ENCODE results near the gene NEDD9. TPM values are rescaled to one million over a fixed set of nuclear protein-coding genes. Genes with fewer than 3 reads are reported as not detected.

The NEDD9 gene
- total and polyA plus RNA-seq, 2 of the 13 experiments (the other 11 are each of a cell fraction or from before 2014, with no cell fraction given): 27.1 to 389 TPM

DNA sequence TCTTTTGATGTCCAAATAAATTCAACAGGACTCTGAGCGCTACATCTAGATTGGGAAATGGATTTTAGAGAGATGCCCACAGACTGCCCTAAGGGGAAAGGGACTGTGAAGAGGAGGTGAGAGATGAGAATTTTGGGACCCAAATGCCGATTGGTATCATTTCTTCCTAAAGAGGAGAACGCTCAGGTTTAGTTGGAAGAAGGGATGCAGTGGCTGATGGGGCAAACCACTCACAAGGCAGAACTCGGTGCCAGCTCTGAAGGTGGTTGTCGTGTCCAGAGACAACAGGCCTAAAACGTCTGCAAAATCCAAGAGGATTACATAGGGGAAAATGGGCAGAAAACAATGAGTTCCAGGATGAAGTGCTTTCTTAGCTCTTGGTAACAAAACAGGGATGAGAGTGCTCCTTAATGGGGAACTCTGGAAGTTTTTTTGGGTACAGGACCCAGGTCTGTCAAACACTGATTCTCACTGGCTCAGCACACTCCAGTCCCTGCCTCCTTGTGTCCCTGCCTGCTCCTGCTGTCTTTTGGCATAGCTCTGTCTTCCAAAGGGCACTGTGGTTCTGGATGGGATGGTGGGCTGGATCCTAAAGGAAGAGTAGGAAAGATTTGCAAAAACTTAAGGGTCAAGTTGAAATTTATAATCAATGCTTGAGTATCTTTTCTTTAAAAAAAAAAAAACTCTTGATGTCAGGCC is 29.0 kb downstream of the NEDD9 start (continued):
- TF ChIP-seq, protein P1, sequence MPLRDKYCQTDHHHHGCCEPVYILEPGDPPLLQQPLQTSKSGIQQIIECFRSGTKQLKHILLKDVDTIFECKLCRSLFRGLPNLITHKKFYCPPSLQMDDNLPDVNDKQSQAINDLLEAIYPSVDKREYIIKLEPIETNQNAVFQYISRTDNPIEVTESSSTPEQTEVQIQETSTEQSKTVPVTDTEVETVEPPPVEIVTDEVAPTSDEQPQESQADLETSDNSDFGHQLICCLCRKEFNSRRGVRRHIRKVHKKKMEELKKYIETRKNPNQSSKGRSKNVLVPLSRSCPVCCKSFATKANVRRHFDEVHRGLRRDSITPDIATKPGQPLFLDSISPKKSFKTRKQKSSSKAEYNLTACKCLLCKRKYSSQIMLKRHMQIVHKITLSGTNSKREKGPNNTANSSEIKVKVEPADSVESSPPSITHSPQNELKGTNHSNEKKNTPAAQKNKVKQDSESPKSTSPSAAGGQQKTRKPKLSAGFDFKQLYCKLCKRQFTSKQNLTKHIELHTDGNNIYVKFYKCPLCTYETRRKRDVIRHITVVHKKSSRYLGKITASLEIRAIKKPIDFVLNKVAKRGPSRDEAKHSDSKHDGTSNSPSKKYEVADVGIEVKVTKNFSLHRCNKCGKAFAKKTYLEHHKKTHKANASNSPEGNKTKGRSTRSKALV (CRISPR knock-in tag; IDR thresholded peaks at IDR 0.05): no peak
- peak; percentile 3; the same call in 1 of the 2 replicates for TF ChIP-seq ATF1 (CRISPR knock-in tag; IDR thresholded peaks at IDR 0.05)
- TF ChIP-seq, protein P2, sequence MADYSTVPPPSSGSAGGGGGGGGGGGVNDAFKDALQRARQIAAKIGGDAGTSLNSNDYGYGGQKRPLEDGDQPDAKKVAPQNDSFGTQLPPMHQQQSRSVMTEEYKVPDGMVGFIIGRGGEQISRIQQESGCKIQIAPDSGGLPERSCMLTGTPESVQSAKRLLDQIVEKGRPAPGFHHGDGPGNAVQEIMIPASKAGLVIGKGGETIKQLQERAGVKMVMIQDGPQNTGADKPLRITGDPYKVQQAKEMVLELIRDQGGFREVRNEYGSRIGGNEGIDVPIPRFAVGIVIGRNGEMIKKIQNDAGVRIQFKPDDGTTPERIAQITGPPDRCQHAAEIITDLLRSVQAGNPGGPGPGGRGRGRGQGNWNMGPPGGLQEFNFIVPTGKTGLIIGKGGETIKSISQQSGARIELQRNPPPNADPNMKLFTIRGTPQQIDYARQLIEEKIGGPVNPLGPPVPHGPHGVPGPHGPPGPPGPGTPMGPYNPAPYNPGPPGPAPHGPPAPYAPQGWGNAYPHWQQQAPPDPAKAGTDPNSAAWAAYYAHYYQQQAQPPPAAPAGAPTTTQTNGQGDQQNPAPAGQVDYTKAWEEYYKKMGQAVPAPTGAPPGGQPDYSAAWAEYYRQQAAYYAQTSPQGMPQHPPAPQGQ (CRISPR knock-in tag; IDR thresholded peaks at IDR 0.05; ENCODE audit: borderline replicate concordance): no peak
- 0 out of 2 replicates have a peak, but pooled peaks have one; percentile 8 for TF ChIP-seq ARNTL (CRISPR knock-in tag; IDR thresholded peaks at IDR 0.05)
- TF ChIP-seq, protein P3, sequence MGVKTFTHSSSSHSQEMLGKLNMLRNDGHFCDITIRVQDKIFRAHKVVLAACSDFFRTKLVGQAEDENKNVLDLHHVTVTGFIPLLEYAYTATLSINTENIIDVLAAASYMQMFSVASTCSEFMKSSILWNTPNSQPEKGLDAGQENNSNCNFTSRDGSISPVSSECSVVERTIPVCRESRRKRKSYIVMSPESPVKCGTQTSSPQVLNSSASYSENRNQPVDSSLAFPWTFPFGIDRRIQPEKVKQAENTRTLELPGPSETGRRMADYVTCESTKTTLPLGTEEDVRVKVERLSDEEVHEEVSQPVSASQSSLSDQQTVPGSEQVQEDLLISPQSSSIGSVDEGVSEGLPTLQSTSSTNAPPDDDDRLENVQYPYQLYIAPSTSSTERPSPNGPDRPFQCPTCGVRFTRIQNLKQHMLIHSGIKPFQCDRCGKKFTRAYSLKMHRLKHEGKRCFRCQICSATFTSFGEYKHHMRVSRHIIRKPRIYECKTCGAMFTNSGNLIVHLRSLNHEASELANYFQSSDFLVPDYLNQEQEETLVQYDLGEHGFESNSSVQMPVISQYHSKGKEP (CRISPR knock-in tag; IDR thresholded peaks at IDR 0.05): no peak
- no peak for TF ChIP-seq CEBPB (IDR thresholded peaks at IDR 0.05; ENCODE audit: borderline replicate concordance, low read depth, low read length)
- no peak for TF ChIP-seq ZNF12 (CRISPR knock-in tag; IDR thresholded peaks at IDR 0.05)
- peak; percentile 48; the same call in 1 of the 2 replicates for TF ChIP-seq TOPORS (CRISPR knock-in tag; IDR thresholded peaks at IDR 0.05)
- TF ChIP-seq ZNF282 (IDR thresholded peaks at IDR 0.05; ENCODE audit: partially characterized antibody): no peak
- TF ChIP-seq ZFP36L1 (CRISPR knock-in tag; IDR thresholded peaks at IDR 0.05): no peak; the same call in 1 of the 2 replicates
- TF ChIP-seq KDM3A (CRISPR knock-in tag; IDR thresholded peaks at IDR 0.05; ENCODE audit: low read depth): no peak
- no peak for TF ChIP-seq NPAS2 (CRISPR knock-in tag; IDR thresholded peaks at IDR 0.05; ENCODE audit: borderline replicate concordance)
- TF ChIP-seq AKAP8 (CRISPR knock-in tag; IDR thresholded peaks at IDR 0.05): no peak
- no peak for TF ChIP-seq ELF4 (CRISPR knock-in tag; IDR thresholded peaks at IDR 0.05; ENCODE audit: borderline replicate concordance)
- peak; percentile 3; the same call in 1 of the 2 replicates for TF ChIP-seq NFKBIZ (CRISPR knock-in tag; IDR thresholded peaks at IDR 0.05)
- TF ChIP-seq, protein P4, sequence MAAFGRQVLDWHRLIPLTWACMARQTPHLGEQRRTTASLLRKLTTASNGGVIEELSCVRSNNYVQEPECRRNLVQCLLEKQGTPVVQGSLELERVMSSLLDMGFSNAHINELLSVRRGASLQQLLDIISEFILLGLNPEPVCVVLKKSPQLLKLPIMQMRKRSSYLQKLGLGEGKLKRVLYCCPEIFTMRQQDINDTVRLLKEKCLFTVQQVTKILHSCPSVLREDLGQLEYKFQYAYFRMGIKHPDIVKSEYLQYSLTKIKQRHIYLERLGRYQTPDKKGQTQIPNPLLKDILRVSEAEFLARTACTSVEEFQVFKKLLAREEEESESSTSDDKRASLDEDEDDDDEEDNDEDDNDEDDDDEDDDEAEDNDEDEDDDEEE (CRISPR knock-in tag; IDR thresholded peaks at IDR 0.05): 0 out of 2 replicates have a peak, but pooled peaks have one; percentile 23
- TF ChIP-seq, protein P5, sequence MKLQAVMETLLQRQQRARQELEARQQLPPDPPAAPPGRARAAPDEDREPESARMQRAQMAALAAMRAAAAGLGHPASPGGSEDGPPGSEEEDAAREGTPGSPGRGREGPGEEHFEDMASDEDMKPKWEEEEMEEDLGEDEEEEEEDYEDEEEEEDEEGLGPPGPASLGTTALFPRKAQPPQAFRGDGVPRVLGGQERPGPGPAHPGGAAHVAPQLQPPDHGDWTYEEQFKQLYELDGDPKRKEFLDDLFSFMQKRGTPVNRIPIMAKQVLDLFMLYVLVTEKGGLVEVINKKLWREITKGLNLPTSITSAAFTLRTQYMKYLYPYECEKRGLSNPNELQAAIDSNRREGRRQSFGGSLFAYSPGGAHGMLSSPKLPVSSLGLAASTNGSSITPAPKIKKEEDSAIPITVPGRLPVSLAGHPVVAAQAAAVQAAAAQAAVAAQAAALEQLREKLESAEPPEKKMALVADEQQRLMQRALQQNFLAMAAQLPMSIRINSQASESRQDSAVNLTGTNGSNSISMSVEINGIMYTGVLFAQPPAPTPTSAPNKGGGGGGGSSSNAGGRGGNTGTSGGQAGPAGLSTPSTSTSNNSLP (IDR thresholded peaks at IDR 0.05; ENCODE audit: low read depth, low read length): 0 out of 2 replicates have a peak, but pooled peaks have one; percentile 3
- TF ChIP-seq KMT2B (CRISPR knock-in tag; IDR thresholded peaks at IDR 0.05): peak; percentile 5; the same call in 1 of the 2 replicates
- TF ChIP-seq, protein P6, sequence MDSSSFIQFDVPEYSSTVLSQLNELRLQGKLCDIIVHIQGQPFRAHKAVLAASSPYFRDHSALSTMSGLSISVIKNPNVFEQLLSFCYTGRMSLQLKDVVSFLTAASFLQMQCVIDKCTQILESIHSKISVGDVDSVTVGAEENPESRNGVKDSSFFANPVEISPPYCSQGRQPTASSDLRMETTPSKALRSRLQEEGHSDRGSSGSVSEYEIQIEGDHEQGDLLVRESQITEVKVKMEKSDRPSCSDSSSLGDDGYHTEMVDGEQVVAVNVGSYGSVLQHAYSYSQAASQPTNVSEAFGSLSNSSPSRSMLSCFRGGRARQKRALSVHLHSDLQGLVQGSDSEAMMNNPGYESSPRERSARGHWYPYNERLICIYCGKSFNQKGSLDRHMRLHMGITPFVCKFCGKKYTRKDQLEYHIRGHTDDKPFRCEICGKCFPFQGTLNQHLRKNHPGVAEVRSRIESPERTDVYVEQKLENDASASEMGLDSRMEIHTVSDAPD (CRISPR knock-in tag; IDR thresholded peaks at IDR 0.05): peak; percentile 52; the same call in 1 of the 2 replicates

Data from HepG2 (cell line).